ENCODE data around the gene SLC1A3. TPM values are rescaled to one million over a fixed set of nuclear protein-coding genes. Genes with fewer than 3 reads are reported as not detected.

Gene SLC1A3
- total RNA-seq, 1 experiment from 2014 or later: 18.6 TPM

DNA sequence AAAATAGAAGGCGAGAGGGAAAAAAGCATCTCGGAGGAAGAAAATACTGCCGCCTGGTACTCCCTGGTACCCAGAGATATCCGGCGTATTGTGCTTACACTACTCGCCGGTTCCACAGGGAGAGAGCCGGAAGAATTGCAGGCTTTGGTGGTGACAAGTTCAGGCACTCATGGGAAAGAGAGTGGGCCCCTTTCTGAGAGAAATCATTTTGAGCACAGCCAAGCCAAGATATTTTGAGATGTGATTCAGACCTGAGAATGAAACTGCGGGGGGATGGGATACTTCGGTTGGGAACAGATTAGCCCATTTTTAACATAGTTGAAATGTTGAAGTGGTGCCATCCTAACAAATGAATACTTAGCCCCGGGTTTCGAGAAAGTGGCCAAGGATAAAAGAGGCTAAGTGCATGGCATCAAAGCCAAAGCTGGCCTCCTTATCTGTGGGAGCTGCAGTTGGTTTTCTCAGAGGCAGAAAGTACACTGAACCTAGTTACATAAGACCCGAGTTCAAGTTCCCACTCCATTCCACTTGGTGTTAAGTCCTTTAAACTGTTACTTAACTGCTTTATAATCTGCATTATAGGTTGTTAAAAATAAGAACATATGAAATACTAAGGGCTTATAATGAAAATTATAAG lies 62.7 kb downstream of the SLC1A3 start:
- Histone ChIP-seq H2BK15ac (ENCODE audit: low read depth, low read length) (no peak overlapping the region), H2BK12ac (ENCODE audit: insufficient read length, low read depth, low read length) (no peak overlapping the region), H2BK120ac (ENCODE audit: low read depth, low read length, poor library complexity, severe bottlenecking) (no peak overlapping the region), H3K4me1 (ENCODE audit: insufficient read depth, low read length) (no peaks in the 10 kb centered on the region; the same call in 1 of the 2 replicates), H3K9ac (ENCODE audit: extremely low read depth, insufficient read length, low read length) (no peak overlapping the region), H3T11ph (ENCODE audit: low read length) (no peak overlapping the region), H3K4me2 (ENCODE audit: insufficient read depth, insufficient read length, low read length) (no peak overlapping the region), H3K79me1 (ENCODE audit: insufficient read depth, low read depth, low read length, poor library complexity, severe bottlenecking) (no peaks in the 10 kb centered on the region), H3K14ac (ENCODE audit: insufficient read depth, low read length) (no peak overlapping the region), H2BK5ac (ENCODE audit: insufficient read length, low read length) (no peak overlapping the region), H4K20me1 (ENCODE audit: control insufficient read depth, insufficient read depth, insufficient read length) (no peaks in the 10 kb centered on the region), H3K23me2 (ENCODE audit: insufficient read length, low read depth, low read length, poor library complexity, severe bottlenecking) (no peaks in the 10 kb centered on the region), H3K4ac (ENCODE audit: low read depth, low read length) (no peak overlapping the region), H3K56ac (ENCODE audit: insufficient read length, low read depth, low read length) (no peak overlapping the region), H2AK5ac (ENCODE audit: insufficient read length, low read length) (no peak overlapping the region), H3K9me3 (ENCODE audit: control insufficient read depth, low read depth, low read length) (no peaks in the 10 kb centered on the region), H3K23ac (ENCODE audit: insufficient read length, low read depth, low read length) (no peak overlapping the region), H4K91ac (ENCODE audit: insufficient read length, low read depth, low read length) (no peak overlapping the region), H3K18ac (ENCODE audit: insufficient read length, low read depth, low read length) (no peak overlapping the region), H3K79me2 (ENCODE audit: insufficient read depth, low read length) (no peaks in the 10 kb centered on the region), H3K27me3 (ENCODE audit: insufficient read depth, low read length) (no peaks in the 10 kb centered on the region), H3K27ac (ENCODE audit: insufficient read length, low read depth, low read length) (no peak overlapping the region), H2BK20ac (ENCODE audit: low read depth, low read length, poor library complexity, severe bottlenecking) (no peak overlapping the region), H4K8ac (replicated peaks; ENCODE audit: insufficient read length, low read depth, low read length) (no peak overlapping the region), H2AFZ (ENCODE audit: low read length) (no peak overlapping the region), H4K5ac (ENCODE audit: insufficient read length, low read depth, low read length) (no peak overlapping the region)
- Mint-ChIP-seq H3K9me3 (no peaks in the 10 kb centered on the region), H3K4me1 (peaks cover 6 to 7% of the 10 kb centered on the region in 2 experiments; a peak in 2 of 4 replicates), H3K27me3 (ENCODE audit: low read depth) (no peaks in the 10 kb centered on the region), H3K27ac (no peak overlapping the region), H3K36me3 (ENCODE audit: insufficient read depth in 1 of 3, low read depth in 3 of 3) (no peaks in the 10 kb centered on the region; a peak in 2 of 7 replicates), H3K4me3 (no peak overlapping the region)
- no CpG with 5 or more reads among the region's 13 CpGs for WGBS (ENCODE audit: extremely low coverage, insufficient read length, low lambda C conversion rate)
- DNase-seq: no peak
- TF ChIP-seq CTCF (conservative IDR thresholded peaks at IDR 0.05): no peak

Data from H9 (cell line).